ENCODE results near the gene MYO16.

Gene MYO16

DNA sequence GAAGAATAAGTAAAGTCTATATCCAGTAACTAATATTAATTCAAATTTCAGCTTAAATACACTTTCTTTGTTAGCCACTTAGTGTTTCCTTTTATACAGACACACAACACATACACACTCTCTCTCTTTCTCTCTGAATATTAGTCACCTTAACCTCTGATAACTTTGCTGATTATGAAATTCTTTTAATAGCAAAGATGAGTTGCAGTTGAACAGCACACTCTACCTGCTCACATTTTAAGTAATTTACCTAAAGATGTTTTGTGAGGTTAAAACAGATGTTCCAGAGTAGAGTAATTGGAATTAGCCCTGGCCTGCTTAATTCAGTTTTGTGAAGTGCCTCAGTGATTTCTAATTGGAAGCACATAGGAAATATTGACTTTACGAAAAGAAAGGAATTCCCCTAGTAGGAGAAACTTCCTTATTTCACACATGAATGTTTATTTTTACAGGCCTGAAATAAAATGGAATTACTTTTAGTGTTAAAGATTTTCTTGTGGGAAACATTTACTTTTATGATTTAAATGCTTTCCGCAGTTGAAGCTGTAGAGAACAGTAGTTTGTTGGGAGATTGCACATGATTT is 184.3 kb downstream of the MYO16 start:
- H3K4me3 ChIP-seq (ENCODE audit: low read depth, low read length): no peak overlapping the region
- no peaks in the 10 kb centered on the region for H3K4me1 ChIP-seq
- no peaks in the 10 kb centered on the region for H3K9me3 ChIP-seq
- no peak for DNase-seq
- H3K27me3 ChIP-seq: peaks cover 6% of the 10 kb centered on the region; the same call in 1 of the 2 replicates
- H3K36me3 ChIP-seq: no peaks in the 10 kb centered on the region
- TF ChIP-seq, protein P1, sequence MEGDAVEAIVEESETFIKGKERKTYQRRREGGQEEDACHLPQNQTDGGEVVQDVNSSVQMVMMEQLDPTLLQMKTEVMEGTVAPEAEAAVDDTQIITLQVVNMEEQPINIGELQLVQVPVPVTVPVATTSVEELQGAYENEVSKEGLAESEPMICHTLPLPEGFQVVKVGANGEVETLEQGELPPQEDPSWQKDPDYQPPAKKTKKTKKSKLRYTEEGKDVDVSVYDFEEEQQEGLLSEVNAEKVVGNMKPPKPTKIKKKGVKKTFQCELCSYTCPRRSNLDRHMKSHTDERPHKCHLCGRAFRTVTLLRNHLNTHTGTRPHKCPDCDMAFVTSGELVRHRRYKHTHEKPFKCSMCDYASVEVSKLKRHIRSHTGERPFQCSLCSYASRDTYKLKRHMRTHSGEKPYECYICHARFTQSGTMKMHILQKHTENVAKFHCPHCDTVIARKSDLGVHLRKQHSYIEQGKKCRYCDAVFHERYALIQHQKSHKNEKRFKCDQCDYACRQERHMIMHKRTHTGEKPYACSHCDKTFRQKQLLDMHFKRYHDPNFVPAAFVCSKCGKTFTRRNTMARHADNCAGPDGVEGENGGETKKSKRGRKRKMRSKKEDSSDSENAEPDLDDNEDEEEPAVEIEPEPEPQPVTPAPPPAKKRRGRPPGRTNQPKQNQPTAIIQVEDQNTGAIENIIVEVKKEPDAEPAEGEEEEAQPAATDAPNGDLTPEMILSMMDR (IDR thresholded peaks at IDR 0.05; ENCODE audit: low read depth, low read length): no peak

DNA sequence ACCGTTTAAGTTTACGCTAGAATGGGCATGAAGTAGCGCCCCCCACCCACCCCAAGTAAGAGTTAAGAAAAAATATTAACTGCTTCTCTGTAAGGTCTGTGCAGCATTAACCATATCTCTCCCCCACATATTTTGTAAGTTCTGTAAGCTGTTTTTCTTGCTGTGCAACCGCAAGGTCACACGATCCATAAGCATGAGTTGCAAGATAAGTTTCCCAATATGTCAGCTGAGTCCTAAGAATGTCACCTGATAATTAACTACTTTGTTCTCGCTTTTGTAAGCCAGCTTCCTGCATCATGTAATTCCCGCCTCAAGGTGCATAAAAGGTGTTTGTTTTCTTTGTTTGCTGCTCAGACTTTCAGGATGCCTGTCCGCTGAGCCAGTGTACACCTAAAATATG is 187.0 kb downstream of the MYO16 start:
- peaks cover 7% of the 10 kb centered on the region; the same call in 1 of the 2 replicates for H3K27me3 ChIP-seq
- no peak overlapping the region for H3K4me3 ChIP-seq (ENCODE audit: low read depth, low read length)
- no peaks in the 10 kb centered on the region for H3K4me1 ChIP-seq
- TF ChIP-seq, protein P1 (IDR thresholded peaks at IDR 0.05; ENCODE audit: low read depth, low read length): no peak
- H3K9me3 ChIP-seq: no peaks in the 10 kb centered on the region
- no peak for DNase-seq
- no peaks in the 10 kb centered on the region for H3K36me3 ChIP-seq

DNA sequence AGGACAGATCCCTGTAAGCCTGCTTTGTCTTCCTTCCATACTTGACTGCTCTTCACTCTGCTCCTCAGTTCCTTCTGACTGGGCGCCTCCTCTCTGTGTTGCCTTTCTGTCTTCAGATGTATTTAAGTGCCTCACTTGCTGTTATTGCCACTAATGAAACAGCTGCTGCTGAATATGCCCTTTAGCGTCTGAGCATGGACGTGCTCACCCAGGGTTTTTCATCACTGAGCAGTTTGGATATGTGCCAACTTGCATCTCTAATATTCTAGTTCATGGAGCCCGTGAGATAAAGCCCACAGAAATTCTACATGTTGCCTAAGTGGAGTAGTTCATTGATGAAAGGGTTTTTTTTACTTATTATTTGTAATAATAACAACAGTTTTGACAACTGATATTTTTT is 198.2 kb downstream of the MYO16 start:
- DNase-seq: no peak
- H3K4me1 ChIP-seq: no peaks in the 10 kb centered on the region
- TF ChIP-seq, protein P1 (IDR thresholded peaks at IDR 0.05; ENCODE audit: low read depth, low read length): no peak
- H3K36me3 ChIP-seq: no peaks in the 10 kb centered on the region
- H3K9me3 ChIP-seq: no peaks in the 10 kb centered on the region; the same call in 1 of the 2 replicates
- no peak overlapping the region for H3K4me3 ChIP-seq (ENCODE audit: low read depth, low read length)
- H3K27me3 ChIP-seq: peaks cover 3% of the 10 kb centered on the region; the same call in 1 of the 2 replicates

DNA sequence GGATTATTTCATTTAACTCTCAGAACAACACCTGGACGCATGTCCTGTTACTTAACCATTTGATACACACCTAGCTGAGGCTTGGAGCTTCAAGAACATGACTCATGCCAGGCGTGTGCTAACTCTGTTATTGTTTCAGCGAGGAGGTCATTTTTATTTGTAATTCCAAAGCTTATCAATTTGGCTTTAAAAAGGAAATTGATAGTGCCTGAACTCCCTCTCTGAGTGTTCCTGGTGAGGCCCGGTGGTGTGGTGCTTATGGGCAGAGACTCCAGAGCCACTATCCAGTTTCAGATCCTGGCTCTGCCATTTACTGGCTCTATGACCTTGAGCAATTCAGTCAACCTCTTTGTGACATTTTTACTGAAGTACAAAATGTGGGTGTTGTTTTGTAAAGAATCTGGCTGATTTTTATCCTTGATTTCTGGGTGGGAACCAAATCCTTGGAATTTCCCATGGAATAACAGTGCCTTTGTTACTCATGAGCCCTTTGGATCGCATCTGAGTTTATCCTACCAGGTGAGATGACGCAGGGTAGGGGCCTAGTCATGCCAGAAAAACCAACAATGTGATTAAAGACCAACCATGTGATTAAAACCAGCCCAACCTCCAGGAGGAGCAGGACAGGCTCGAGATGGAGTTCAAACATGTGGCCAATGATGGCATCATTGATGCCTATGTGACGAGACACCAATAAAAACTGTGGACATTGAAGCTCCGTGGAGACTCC is 198.8 kb downstream of the MYO16 start:
- Histone ChIP-seq H3K36me3 (no peaks in the 10 kb centered on the region), H3K4me1 (no peaks in the 10 kb centered on the region), H3K9me3 (no peaks in the 10 kb centered on the region; the same call in 1 of the 2 replicates), H3K4me3 (ENCODE audit: low read depth, low read length) (no peak overlapping the region), H3K27me3 (peaks cover 3% of the 10 kb centered on the region; the same call in 1 of the 2 replicates)
- no peak for DNase-seq
- TF ChIP-seq, protein P1 (IDR thresholded peaks at IDR 0.05; ENCODE audit: low read depth, low read length): no peak

DNA sequence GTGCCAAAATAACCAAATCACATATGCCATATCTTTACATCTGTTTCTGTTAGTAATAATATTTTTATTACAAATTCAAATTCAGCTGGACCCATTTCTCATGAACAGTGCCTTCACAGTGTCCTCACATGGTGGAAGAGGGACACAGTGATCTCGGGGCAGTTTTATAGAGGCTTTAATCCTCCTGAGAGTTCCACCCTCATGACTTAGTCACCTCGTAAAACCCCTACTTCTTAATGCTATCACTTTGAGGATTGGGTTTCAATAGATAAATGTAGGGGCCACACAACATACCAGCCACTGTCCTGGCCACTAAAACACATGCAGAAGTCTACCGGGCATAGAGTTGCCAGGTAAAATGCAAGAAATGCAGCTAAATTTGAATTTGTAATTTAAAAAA is 201.5 kb downstream of the MYO16 start:
- Histone ChIP-seq H3K27me3 (no peaks in the 10 kb centered on the region), H3K9me3 (no peaks in the 10 kb centered on the region; the same call in 1 of the 2 replicates), H3K4me1 (no peaks in the 10 kb centered on the region), H3K36me3 (no peaks in the 10 kb centered on the region), H3K4me3 (ENCODE audit: low read depth, low read length) (no peak overlapping the region)
- TF ChIP-seq, protein P1 (IDR thresholded peaks at IDR 0.05; ENCODE audit: low read depth, low read length): no peak
- DNase-seq: no peak

DNA sequence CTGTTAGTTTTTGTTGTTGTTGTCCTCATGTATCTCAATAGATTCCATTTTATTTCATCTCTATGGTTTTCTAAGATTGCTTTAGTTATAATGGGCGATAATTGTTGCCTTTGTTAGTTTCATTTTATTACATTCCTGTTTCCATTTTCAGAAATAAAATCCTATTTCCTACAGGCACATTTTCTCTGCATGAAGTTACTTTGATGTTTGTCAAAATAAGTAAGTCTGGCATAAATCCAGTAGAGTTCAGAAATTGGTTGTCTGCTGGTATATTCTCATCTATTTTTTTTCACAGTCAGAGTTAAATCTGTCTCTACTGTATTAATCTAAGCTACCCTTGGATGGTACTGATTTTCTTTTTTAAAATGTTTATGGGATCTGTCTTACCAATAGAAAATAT is 204.1 kb downstream of the MYO16 start:
- TF ChIP-seq, protein P1 (IDR thresholded peaks at IDR 0.05; ENCODE audit: low read depth, low read length): no peak
- DNase-seq: no peak
- H3K4me3 ChIP-seq (ENCODE audit: low read depth, low read length): no peak overlapping the region
- no peaks in the 10 kb centered on the region; the same call in 1 of the 2 replicates for H3K9me3 ChIP-seq
- H3K27me3 ChIP-seq: no peaks in the 10 kb centered on the region
- H3K36me3 ChIP-seq: no peaks in the 10 kb centered on the region
- no peaks in the 10 kb centered on the region for H3K4me1 ChIP-seq

All from BE2C (cell line).